ENCODE measurements around the gene RNF145.

Gene RNF145

DNA sequence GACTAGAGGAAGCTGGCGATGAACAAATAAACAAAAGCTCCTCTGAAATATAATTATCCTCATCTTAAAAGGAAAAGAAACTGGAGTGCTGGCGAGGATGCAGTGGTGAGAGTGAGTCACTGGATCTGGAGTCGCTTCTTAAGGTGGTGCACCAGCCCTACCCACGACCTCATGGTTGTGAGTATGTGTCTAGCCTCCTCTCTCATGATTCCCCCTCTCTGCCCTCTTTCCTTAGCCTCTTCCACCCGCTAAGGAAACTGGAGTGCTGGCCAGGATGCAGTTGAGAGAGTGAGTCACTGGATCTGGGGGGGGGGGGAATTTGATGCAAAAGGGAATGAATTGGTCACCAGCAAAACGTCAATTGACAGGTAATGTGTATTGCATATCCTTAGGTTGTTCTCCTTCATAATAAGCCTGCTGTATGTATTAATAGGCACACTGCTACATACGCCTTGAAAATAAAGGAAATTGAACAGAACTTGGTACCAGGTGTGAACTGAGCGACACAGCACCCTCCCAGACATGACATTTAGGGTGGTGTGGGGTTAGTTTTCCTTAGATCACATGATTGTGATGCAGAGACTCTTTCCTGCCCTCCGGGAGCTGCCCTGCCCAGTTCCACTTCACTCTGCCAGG, 73.3 kb downstream of the RNF145 start:
- TF ChIP-seq ZFX (IDR thresholded peaks at IDR 0.05; ENCODE audit: borderline replicate concordance), result no peak
- TF ChIP-seq, protein P1, sequence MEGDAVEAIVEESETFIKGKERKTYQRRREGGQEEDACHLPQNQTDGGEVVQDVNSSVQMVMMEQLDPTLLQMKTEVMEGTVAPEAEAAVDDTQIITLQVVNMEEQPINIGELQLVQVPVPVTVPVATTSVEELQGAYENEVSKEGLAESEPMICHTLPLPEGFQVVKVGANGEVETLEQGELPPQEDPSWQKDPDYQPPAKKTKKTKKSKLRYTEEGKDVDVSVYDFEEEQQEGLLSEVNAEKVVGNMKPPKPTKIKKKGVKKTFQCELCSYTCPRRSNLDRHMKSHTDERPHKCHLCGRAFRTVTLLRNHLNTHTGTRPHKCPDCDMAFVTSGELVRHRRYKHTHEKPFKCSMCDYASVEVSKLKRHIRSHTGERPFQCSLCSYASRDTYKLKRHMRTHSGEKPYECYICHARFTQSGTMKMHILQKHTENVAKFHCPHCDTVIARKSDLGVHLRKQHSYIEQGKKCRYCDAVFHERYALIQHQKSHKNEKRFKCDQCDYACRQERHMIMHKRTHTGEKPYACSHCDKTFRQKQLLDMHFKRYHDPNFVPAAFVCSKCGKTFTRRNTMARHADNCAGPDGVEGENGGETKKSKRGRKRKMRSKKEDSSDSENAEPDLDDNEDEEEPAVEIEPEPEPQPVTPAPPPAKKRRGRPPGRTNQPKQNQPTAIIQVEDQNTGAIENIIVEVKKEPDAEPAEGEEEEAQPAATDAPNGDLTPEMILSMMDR (IDR thresholded peaks at IDR 0.05), result no peak
- no peak overlapping the region for H3K27ac ChIP-seq

DNA sequence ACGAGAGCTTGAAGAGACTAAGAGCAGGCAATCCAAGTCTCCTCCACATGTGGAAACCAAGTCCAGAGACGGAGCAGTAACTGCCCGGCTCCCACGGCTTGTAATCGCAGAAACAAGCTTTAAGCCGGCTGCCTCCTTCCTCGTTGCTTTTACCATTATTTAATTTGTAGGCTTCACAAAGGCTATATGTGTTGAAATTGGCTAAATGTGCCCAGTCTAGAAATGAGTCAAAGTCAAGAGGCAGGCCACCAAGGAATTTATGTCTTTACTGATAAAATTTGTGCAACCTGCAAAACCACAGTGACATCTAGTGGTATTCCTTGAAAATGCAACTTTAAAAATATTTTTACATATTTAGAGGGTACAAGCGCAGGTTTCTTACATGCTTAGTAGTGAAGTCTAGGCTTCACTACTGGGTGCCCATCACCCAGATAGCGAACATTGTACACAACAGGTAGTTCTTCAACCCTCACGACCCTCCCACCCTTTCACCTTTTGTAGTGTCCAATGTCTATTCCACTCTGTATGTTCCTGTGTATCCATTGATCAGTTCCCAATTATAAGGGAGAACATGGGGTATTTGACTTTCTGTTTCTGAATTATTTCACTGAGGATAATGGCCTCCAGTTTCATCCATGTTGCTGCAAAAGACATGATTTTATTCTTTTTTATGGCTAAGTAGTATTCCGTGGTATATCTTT, 76.2 kb downstream of the RNF145 start:
- TF ChIP-seq, protein P1 (IDR thresholded peaks at IDR 0.05), result peak; percentile 88
- TF ChIP-seq ZFX (IDR thresholded peaks at IDR 0.05; ENCODE audit: borderline replicate concordance), result no peak
- no peak overlapping the region for H3K27ac ChIP-seq

DNA sequence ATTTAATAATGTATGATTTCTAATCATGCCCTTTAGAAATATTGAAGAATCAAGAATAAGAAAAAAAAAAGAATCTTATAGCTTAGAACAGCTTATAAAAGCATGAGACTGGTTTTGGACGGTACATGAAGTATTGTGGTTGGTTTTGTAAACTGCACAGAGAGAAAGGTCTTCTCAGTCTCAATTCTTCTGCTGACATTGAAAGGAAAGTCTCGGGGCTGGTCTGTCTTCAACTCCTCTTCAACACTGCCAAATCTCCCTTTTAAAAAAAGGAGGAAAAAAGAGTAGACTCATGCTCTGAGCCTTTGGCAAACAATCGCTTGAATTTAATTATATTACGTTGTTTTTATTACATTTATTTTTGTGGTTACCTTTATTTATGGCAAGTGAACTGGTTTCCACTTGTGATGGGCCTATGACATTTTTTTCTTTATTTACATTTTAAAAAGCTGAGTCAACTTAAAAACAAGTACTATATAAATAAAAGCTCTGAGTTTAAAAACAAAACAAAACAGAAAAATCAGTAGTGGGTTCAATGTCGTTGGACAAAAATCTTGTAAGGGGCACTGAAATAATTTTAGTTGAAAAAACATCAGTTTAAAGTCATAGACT, 76.8 kb downstream of the RNF145 start:
- TF ChIP-seq, protein P1 (IDR thresholded peaks at IDR 0.05), result no peak
- no peak for TF ChIP-seq ZFX (IDR thresholded peaks at IDR 0.05; ENCODE audit: borderline replicate concordance)
- H3K27ac ChIP-seq, result no peak overlapping the region

DNA sequence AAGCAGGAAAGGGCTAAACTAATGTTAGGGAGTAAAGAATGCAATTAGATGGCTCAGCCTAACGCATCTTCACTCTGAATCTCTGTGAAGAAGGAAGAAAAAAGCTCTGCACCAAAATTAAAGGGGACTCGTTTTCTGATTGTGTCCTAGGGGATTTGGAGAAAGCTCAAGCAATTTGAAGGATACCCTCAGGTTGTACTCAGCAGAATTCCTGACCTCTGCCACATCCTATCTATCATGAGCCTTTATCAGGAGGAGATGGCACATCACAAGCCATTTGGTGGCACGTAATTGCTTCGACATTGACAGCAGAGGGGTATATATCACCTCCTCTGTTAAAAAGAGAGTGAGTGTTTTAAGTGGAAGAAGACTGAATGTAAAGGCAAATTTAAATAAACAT, 77.4 kb downstream of the RNF145 start:
- H3K27ac ChIP-seq, result no peak overlapping the region
- no peak for TF ChIP-seq ZFX (IDR thresholded peaks at IDR 0.05; ENCODE audit: borderline replicate concordance)
- TF ChIP-seq, protein P1 (IDR thresholded peaks at IDR 0.05), result no peak

DNA sequence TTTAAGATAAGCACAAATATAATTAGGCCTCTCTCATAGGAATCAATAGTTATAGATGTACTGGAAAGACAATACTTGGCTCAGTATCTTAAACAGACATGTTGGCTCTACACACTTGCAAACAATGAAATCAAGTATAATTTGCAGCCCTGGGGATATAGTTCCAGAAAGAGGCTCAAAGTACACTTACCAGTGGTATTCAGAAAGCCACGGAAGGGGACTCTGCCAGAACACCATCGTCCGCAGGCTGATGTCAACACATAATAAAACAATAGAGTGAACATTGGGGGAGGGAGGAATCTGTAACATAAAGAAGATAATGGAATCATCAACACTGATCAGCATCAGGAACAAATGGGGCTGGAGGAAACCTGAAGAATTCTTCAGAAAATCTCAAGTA, 78.5 kb downstream of the RNF145 start:
- no peak overlapping the region for H3K27ac ChIP-seq
- TF ChIP-seq, protein P1 (IDR thresholded peaks at IDR 0.05), result no peak
- TF ChIP-seq ZFX (IDR thresholded peaks at IDR 0.05; ENCODE audit: borderline replicate concordance), result no peak

DNA sequence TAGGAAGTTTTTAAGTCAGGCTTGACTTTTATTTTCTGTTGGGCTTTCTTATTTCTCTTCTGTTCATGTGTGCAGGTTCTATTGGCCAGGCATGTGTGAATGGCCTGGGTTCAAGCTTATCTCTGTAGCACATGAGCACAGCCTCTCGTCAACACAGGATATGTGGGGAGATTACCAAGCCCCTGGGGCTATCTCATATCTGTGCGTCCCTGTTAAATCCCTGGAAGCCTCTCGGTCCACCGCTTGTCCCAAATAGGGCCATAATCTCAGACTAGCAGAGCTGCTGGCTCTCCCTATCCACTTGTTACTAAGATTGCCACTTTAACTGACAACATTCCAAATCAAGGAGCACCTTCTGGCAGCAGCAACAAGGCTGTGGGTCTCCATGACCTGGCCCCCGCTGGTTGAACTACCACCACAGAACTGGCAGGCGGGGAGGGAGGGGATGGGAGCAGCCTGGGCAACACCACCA, 81.2 kb downstream of the RNF145 start:
- H3K27ac ChIP-seq, result no peak overlapping the region

More for the DNA sequence above, 81.2 kb downstream of the RNF145 start:
- TF ChIP-seq, protein P1 (IDR thresholded peaks at IDR 0.05), result no peak
- TF ChIP-seq ZFX (IDR thresholded peaks at IDR 0.05; ENCODE audit: borderline replicate concordance), result no peak
